HCEC 1CT (cell line): Measurements from ENCODE around the gene POLR1B.
"Not testable (repeated sequence)": the region's sequence is repeated elsewhere in the genome, so short reads cannot be mapped to it uniquely, and the experiment has no call there.

Experiments used
- DNase-seq: peaks from one replicate; pipeline ENCODE4 v3.0.0-alpha.2; 2017

POLR1B gene

DNA sequence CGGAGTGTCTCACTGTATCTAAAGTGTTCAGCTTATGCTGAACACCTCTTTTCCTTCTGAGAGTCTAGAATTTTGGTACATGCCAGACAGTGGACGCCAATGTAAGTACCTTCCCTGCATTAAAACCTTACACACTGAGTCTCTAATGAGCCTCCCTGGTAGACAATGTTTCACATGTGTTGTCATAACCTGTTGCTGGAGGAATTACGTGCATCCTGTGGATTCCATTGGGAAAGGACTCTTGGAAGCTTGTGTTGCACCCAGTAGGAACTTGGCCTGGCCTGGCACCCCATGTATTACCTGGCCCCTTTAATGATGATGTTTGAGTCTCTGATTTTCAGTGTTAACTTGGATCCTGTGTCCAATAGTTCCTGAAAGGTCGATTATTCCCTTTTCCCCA lies 62.7 kb downstream of the POLR1B start:
- no peak for DNase-seq

DNA sequence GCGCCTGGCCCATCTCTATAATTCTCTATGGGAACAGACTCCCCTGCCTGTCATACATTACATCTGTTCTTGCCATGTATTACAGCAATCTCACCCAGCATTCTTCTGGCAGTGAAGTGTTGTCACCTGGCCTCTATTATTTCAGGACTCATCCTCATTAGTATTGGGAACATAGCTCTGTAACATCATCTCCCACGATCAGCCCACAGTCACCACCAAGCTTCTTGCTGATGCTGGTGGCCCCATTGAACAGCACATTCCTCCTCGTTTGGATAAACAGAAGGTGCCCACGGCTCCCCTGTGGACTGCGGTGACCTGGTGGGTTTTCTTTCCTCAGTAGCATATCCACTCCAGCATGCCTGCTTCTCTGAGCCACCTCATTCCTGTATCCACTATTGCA lies 63.7 kb downstream of the POLR1B start:
- DNase-seq: no peak

DNA sequence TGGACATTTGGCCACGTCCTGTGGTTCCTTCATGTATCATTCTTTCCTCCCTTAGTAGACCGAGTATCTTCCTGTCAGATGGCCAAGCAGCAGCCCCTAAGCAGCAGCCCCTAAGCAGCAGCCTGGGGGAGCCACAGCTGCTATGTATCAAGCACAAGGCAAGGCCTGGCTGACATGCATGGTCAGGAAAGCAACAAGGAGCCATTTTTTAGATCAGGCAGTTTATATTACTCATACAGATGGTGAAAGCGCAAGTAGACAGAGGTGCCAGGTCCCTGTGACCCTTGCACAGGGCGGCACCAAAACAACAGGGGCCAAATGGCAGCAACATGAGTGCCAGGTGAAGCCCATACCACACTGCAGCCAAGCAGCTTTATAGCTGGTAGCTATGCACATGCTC lies 64.3 kb downstream of the POLR1B start:
- no peak for DNase-seq

DNA sequence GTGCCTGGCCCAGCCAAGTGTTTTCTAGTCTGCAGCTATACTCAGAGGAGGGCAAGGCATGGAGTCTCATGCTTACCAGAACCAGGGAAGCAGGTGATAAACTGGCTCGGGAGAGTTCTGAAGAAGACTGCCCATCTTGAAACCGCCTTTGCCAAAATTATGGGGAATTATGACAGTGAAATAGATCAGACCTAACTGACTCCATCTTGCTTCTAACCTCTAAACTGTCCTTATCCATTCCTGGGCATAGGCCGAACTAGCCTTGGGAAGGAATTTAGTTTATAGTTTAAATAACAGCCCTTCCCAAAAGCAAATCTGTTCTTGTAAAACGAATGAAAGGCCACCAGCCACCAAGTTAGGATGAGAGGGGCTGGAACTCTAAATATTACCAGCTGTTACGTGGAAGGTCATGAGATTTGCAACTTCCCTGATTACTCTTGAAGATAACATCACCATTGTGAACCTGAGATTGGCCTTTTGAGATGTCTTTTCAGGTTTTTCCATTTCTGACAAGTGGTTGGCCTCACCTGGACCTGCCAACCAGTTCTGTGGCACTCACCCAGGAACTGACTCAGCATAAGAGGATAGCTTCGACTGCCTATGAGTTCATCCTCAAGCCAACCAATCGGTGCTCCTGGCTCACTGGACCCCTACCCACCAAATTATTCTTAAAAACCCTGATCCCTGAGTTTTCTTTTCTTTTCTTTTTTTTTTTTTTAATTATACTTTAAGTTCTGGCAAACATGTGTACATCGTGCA lies 65.6 kb downstream of the POLR1B start:
- no peak for DNase-seq

DNA sequence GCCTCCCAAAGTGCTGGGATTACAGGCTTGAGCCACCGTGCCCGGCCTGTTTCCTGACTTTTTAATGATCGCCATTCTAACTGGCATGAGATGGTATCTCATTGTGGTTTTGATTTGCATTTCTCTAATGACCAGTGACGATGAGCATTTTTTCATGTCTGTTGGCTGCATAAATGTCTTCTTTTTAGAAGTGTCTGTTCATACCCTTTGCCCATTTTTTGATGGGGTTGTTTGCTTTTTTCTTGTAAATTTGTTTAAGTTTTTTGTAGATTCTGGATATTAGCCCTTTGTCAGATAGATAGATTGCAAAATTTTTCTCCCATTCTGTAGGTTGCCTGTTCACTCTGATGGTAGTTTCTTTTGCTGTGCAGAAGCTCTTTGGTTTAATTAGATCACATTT lies 67.1 kb downstream of the POLR1B start:
- not testable (repeated sequence) for DNase-seq

DNA sequence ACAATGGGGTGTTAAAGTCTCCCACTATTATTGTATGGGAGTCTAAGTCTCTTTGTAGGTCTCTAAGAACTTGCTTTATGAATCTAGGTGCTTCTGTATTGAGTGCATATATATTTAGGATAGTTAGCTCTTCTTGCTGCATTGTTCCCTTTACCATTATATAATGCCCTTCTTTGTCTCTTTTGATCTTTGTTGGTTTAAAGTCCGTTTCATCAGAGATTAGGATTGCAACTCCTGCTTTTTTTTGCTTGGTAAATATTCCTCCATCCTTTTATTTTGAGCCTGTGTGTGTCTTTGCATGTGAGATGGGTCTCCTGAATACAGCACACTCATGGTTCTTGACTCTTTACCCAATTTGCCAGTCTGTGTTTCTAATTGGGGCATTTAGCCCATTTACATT lies 70.0 kb downstream of the POLR1B start:
- not testable (repeated sequence) for DNase-seq

DNA sequence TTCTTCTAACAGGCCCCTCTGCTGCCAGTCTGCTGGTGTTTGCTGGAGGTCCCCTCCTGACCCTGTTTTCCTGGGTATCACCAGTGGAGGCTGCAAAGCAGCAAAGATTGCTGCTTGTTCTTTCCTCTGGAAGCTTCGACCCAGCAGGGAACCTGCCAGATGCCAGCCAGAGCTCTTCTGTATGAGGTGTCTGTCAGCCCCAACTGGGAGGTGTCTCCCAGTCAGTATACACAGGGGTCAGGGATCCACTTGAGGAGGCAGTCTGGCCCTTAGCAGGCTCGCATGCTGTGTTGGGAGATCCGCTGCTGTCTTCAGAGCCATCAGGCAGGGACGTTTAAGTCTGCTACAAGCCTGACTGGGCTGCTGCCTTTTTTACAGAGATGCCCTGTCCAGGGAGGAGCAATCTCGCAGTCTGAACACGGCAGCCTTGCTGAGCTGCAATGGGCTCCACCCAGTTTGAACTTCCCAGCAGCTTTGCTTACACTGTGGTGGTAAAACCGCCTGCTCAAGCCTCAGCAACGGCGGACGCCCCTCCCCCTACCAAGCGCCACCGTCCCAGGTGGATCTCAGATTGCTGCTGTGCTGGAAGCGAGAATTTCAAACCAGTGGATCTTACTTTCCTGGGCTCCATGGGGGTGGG lies 72.1 kb downstream of the POLR1B start:
- DNase-seq: no peak

DNA sequence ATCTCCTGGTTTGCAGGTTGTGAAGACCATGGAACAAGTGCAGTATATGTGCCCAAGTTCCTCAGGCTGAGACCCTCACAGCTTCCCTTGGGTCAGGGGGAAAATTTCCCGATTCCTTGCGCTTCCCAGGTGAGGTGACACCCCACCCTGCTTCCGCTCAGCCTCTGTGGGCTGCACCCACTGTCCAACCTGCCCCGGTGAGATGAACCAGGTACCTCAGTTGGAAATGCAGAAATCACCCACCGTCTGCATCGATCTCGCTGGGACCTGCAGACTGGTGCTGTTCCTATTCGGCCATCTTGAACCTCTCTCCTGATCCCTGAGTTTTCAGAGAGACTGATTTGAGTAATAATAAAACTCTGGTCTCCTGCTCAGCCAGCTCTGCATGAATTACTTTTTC lies 72.8 kb downstream of the POLR1B start:
- DNase-seq: no peak

DNA sequence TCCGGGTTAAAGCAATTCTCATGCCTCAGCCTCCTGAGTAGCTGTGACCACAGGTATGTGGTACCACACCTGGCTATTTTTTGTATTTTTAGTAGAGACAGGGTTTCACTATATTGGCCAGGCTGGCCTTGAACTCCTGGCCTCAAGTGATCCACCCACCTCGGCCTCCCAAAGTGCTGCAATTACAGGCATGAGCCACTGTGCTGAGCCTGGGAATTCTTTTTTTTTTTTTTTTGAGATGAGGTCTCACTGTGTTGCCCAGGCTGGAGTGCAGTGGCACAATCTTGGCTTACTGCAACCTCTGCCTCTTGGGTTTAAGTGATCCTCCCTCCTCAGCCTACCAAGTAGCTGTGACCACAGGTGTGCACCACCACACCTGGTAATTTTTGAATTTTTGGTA lies 73.5 kb downstream of the POLR1B start:
- not testable (repeated sequence) for DNase-seq

DNA sequence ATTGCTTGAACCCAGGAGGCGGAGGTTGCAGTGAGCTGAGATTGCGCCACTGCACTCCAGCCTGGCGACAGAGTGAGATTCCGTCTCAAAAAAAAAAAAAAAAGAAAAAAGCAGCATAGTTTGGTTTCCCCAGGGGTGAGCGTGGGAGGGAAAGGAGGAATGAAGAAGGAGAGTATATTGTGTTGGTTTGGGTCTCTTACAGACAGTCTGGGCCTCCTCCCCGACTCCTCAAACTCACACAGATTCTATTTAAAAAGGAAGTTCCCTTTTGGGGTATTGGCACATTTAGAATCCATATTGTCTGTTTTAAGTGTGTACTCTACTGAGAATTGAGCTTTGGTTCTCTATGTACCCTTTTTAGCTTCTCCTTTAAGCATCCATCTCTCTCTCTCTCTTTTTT lies 76.1 kb downstream of the POLR1B start:
- no peak for DNase-seq

DNA sequence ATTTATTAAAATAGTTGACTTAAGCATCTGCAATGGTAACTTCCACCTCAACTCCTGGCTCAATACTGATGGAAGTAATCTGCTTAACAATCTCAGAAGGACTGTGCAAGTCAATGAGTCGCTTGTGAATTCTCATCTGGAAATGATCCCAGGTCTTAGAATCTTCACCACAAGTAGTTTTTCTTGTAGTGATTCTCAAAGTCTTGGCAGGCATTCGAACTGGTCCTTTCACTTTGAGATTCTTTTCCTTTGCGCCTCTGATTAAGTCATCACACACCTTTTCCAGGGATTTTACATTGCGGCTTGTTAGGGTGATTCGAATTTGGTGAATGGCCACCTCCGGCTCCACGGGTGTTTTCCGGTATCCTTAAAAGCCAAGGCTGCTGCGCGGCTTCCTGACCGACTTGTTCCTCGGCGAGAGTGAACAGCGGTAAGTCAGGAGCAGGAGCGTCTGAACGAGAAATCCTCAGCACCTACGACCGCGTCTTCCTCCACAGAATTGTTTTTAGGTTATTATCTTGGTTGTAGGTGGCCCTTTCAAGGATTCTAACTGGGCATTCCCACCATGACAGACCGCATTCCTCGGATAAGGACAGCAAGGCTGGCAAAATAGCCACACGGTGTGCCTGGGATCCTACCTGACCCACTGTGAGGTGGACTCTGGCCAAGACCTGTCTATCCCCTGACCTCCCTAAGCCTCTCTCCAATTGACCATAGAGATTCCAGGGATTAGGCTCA lies 79.7 kb downstream of the POLR1B start:
- peak; percentile 79 for DNase-seq

DNA sequence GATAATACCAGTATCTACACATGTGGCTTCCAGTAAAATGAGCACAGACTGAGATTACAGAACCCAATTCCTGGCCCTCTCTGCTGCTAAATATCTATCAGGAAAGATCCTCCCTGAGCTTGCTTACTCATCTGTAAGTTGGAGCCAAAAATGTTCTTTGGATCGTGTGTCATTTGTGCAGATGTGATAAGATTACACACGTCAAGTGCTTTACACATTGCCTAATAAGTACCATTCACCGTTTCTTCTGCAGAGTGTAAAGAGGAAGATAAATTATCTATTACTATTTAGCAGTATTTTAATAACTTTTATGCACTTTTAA lies 80.2 kb downstream of the POLR1B start:
- peak; percentile 96 for DNase-seq

DNA sequence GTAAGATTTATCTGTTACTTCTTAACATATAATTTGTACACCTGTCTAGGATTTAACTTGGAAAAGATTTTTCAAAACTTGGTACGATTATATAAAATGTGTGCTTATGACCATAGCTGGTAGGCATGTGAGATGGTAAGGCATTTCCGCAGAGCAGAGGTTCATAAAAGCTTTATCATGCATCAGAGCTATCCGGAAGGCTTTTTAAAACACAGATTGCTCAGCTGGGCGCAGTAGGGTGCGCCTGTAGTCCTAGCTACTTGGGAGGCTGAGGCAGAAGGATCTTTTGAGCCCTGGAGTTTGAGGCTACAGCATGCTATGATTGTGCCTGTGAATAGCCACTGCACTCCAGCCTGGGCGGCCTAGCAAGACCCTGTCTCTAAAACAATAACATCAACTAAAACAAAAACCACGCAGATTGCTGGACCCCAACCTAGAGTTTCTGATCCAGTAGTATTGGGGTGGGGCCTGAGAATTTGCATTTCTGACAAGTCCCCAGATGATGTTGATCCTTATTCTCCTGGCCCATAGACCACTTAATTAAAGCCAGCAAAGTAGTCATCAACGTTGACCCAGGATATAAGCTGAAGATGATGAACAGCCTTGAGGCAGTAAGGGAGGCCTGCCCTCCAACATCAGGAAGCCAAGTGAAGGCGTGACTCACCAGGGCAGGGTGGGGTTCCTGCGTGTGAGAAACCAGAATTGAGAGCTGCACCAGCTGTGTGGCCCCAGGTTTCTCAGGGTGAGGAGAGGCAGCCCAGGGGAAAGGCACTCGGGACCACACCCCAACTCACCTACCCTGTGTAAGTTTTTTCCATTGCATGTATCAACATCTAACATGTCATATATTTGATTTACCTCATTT lies 81.9 kb downstream of the POLR1B start:
- DNase-seq: peak; percentile 89

DNA sequence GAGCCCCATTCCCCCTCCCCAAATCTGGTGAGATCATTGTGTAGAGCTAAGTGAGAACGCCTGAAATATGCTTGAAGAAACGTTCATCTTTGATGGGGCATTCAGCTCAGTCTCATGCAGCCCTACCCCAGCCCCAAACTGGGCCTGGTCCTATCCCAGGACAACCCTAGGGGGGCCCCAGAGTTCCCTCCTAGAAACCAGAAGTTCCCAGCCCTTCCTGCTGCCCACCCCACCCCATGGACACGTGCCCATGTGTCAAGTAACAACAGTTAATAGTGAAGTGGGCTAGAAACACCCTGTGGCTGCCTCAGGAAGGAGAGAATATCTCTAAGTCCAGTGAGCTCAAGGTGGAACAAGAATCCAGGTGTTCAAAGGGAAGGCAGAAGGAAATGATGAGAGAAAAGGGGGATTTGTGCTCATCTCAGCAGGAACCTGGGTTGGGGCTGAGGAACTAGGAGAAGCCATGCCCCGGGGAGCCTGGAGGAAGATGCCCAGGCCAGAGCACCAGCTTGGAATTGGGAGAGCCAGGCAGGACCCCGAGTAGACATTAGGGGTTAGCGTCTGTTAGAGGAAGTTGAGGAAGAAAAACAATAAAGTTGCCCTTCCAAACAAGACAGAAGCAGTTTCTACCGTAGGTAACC lies 83.3 kb downstream of the POLR1B start:
- no peak for DNase-seq

DNA sequence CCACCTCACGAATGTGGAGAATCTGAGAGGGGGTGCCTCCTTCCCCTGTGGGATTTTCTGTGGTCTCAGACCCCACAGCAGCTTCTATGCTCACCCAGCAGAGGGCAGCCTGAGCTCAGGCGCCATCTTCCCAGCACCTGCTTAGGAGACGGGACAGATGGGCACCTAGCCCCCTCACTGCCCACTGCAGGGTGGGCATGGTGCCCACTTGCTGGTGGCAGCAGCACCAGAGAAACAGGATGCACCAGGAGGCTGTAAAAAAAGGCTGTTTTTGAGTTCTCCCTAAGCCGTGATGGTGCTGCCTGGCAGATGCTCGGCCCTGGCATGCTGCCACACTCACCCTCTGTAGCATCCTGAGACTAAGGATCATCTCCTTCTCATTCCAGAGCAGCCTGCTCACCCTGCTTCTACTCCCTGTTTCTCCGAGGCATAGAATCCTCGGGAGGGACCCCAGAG lies 84.4 kb downstream of the POLR1B start:
- DNase-seq: peak; percentile 71
